ENCODE data around the gene ALK. TPM values are rescaled to one million over a fixed set of nuclear protein-coding genes. Genes with fewer than 3 reads are reported as not detected.

ALK gene
- total RNA-seq, 1 experiment from 2014 or later: not detected

DNA sequence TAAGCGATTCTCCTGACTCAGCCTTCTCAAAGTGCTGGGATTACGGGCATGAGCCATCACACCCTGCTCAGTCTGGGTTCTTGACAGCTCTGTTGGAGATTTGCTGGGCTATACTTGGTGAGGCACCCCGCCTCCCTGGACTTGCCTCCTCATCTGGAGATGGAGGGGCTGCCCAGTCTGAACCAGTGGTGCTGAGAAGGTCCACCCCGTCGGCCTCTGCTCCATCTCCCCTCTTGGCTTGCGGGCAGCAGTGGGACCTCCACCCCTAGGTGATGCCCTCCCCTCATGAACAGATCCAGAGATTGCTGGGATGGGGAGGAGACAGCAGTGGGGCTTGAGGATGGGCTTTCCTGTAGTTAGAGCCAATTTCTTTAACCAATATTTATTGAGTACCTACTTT lies 685.3 kb downstream of the ALK start:
- no peak for TF ChIP-seq CTCF (conservative IDR thresholded peaks at IDR 0.05)
- no peak overlapping the region for H3K27ac ChIP-seq (ENCODE audit: insufficient read length, low read depth, low read length)
- no peak overlapping the region for H3K56ac ChIP-seq (ENCODE audit: insufficient read length, low read depth, low read length)
- H4K8ac ChIP-seq (replicated peaks; ENCODE audit: insufficient read length, low read depth, low read length): no peak overlapping the region
- no peak overlapping the region for H3K23ac ChIP-seq (ENCODE audit: insufficient read length, low read depth, low read length)
- H2BK12ac ChIP-seq (ENCODE audit: insufficient read length, low read depth, low read length): no peak overlapping the region
- Mint-ChIP-seq H3K27ac (no peak overlapping the region), H3K4me3 (no peak overlapping the region), H3K27me3 (ENCODE audit: low read depth) (peaks cover 4% of the 10 kb centered on the region; the same call in 1 of the 2 replicates), H3K9me3 (no peaks in the 10 kb centered on the region), H3K36me3 (ENCODE audit: insufficient read depth in 1 of 3, low read depth in 3 of 3) (no peaks in the 10 kb centered on the region), H3K4me1 (peaks cover 0 to 2% of the 10 kb centered on the region in 2 experiments; a peak in 3 of 4 replicates)
- no peaks in the 10 kb centered on the region for H3K23me2 ChIP-seq (ENCODE audit: insufficient read length, low read depth, low read length, poor library complexity, severe bottlenecking)
- no peaks in the 10 kb centered on the region for H3K9me3 ChIP-seq (ENCODE audit: control insufficient read depth, low read depth, low read length)
- H3T11ph ChIP-seq (ENCODE audit: low read length): no peak overlapping the region
- no peak for DNase-seq
- H3K9ac ChIP-seq (ENCODE audit: extremely low read depth, insufficient read length, low read length): no peak overlapping the region
- WGBS (ENCODE audit: extremely low coverage, insufficient read length, low lambda C conversion rate): no CpG with 5 or more reads among the region's 6 CpGs
- no peak overlapping the region for H3K14ac ChIP-seq (ENCODE audit: insufficient read depth, low read length)
- no peaks in the 10 kb centered on the region for H4K20me1 ChIP-seq (ENCODE audit: control insufficient read depth, insufficient read depth, insufficient read length)
- no peak overlapping the region for H4K5ac ChIP-seq (ENCODE audit: insufficient read length, low read depth, low read length)
- H3K79me1 ChIP-seq (ENCODE audit: insufficient read depth, low read depth, low read length, poor library complexity, severe bottlenecking): no peaks in the 10 kb centered on the region
- H2BK15ac ChIP-seq (ENCODE audit: low read depth, low read length): no peak overlapping the region
- H2BK120ac ChIP-seq (ENCODE audit: low read depth, low read length, poor library complexity, severe bottlenecking): no peak overlapping the region
- no peak overlapping the region for H3K4ac ChIP-seq (ENCODE audit: low read depth, low read length)
- H3K4me2 ChIP-seq (ENCODE audit: insufficient read depth, insufficient read length, low read length): no peak overlapping the region
- no peak overlapping the region for H3K18ac ChIP-seq (ENCODE audit: insufficient read length, low read depth, low read length)
- no peak overlapping the region for H4K91ac ChIP-seq (ENCODE audit: insufficient read length, low read depth, low read length)
- no peaks in the 10 kb centered on the region for H3K4me1 ChIP-seq (ENCODE audit: insufficient read depth, low read length)
- no peak overlapping the region for H2BK20ac ChIP-seq (ENCODE audit: low read depth, low read length, poor library complexity, severe bottlenecking)
- no peak overlapping the region for H2AK5ac ChIP-seq (ENCODE audit: insufficient read length, low read length)
- H2BK5ac ChIP-seq (ENCODE audit: insufficient read length, low read length): no peak overlapping the region
- no peaks in the 10 kb centered on the region for H3K79me2 ChIP-seq (ENCODE audit: insufficient read depth, low read length)
- H3K27me3 ChIP-seq (ENCODE audit: insufficient read depth, low read length): no peaks in the 10 kb centered on the region
- no peak overlapping the region for H2AFZ ChIP-seq (ENCODE audit: low read length)
